H1 (cell line): ENCODE results near the gene FYB2. TPM values are rescaled to one million over a fixed set of nuclear protein-coding genes. Genes with fewer than 3 reads are reported as not detected.

Experiments used
- CTCF ChIA-PET: fragments of 300-600 bp; sonication (Branson Sonifier 250); formaldehyde crosslinking; loops from one replicate; lab custom pipeline; 2021; ENCODE audit not compliant: partially characterized antibody; lab: Charles Lee
- POLR2A ChIA-PET: fragments of 300-600 bp; sonication (Branson Sonifier 250); formaldehyde crosslinking; loops from one replicate; lab custom pipeline; 2021; ENCODE audit warnings: inconsistent platforms; ENCODE audit not compliant: partially characterized antibody; lab: Charles Lee
- DNase-seq, 2 experiments: peaks; one replicate each; pipeline versions ENCODE4 v3.0.0 to v3.0.0-alpha.2; 2010 to 2022; ENCODE audit warnings: low spot score in 2 of 2, low read depth in 1 of 2, mixed read lengths in 1 of 2
- FAIRE-seq: peaks from 2 replicates; lab custom pipeline; 2011; peaks lifted over from hg19 to GRCh38; lab: Jason Lieb, UNC
- H2AFZ ChIP-seq: 2 replicates; pipeline ENCODE4 v1.8.1; 2012; ENCODE audit warnings: low read length, inconsistent platforms
- H2AK5ac ChIP-seq: 2 replicates; pipeline ENCODE4 v1.6.1; 2013; ENCODE audit warnings: low read depth, low read length
- H2BK120ac ChIP-seq: replicated peaks from 2 replicates; pipeline ENCODE3; 2013; ENCODE audit warnings: low read depth, low read length, inconsistent platforms
- H2BK12ac ChIP-seq: 2 replicates; pipeline ENCODE4 v1.6.1; 2013; ENCODE audit warnings: low read depth, low read length
- H2BK15ac ChIP-seq: 2 replicates; pipeline ENCODE4 v1.6.1; 2013; ENCODE audit warnings: low read length
- H2BK20ac ChIP-seq: 2 replicates; pipeline ENCODE4 v1.6.1; 2013; ENCODE audit warnings: low read length
- H2BK5ac ChIP-seq: 2 replicates; pipeline ENCODE4 v1.6.1; 2013; ENCODE audit warnings: low read depth, low read length
- H3K14ac ChIP-seq: 2 replicates; pipeline ENCODE4 v1.6.1; 2013; ENCODE audit warnings: inconsistent platforms; ENCODE audit not compliant: insufficient read length
- H3K18ac ChIP-seq: 2 replicates; pipeline ENCODE4 v1.6.1; 2013; ENCODE audit warnings: low read length; ENCODE audit errors: extremely low read depth
- H3K23ac ChIP-seq: 2 replicates; pipeline ENCODE4 v1.6.1; 2013; ENCODE audit warnings: inconsistent platforms; ENCODE audit not compliant: insufficient read length
- H3K23me2 ChIP-seq: 2 replicates; pipeline ENCODE4 v1.6.1; 2013; ENCODE audit warnings: low read depth, low read length
- H3K27ac ChIP-seq: 2 replicates; pipeline ENCODE4 v1.6.1; 2011; ENCODE audit warnings: low read depth, low read length, inconsistent platforms
- H3K27me3 ChIP-seq, 4 experiments: replicated peaks in 1 of 4; 1 replicate in 1 of 4; 2 replicates in 3 of 4; pipeline versions ENCODE4 v1.6.1 to v1.8.1; 2011 to 2013; ENCODE audit warnings: low read length in 3 of 4, mild to moderate bottlenecking in 3 of 4, inconsistent platforms in 2 of 4, mixed read lengths in 2 of 4, moderate library complexity in 1 of 4; ENCODE audit not compliant: control insufficient read depth in 3 of 4, insufficient read depth in 3 of 4; ENCODE audit errors: extremely low read depth in 1 of 4
- H3K36me3 ChIP-seq, 4 experiments: 2 replicates each; pipeline versions ENCODE4 v1.6.1 to v1.8.1; 2011 to 2013; ENCODE audit warnings: mild to moderate bottlenecking in 4 of 4, low read length in 3 of 4, moderate library complexity in 2 of 4, control low read depth in 1 of 4, inconsistent platforms in 1 of 4; ENCODE audit not compliant: insufficient read depth in 4 of 4, control insufficient read depth in 2 of 4
- H3K4ac ChIP-seq: replicated peaks from 2 replicates; pipeline ENCODE3; 2013; ENCODE audit warnings: low read length, low read depth, mixed read lengths, inconsistent platforms; ENCODE audit not compliant: insufficient read length
- H3K4me1 ChIP-seq, 4 experiments: replicated peaks in 1 of 4; 1 replicate in 1 of 4; 2 replicates in 3 of 4; pipeline versions ENCODE4 v1.6.1 to v1.8.1; 2011 to 2013; ENCODE audit warnings: low read length in 3 of 4, inconsistent platforms in 2 of 4, mixed read lengths in 1 of 4; ENCODE audit not compliant: insufficient read depth in 4 of 4, control insufficient read depth in 3 of 4
- H3K4me2 ChIP-seq, 2 experiments: 2 replicates each; pipeline versions ENCODE4 v1.6.1 to v1.8.1; 2011 to 2013; ENCODE audit warnings: low read depth in 2 of 2, low read length in 2 of 2, control low read depth in 1 of 2, inconsistent platforms in 1 of 2, mild to moderate bottlenecking in 1 of 2; ENCODE audit not compliant: insufficient read depth in 1 of 2
- H3K4me3 ChIP-seq, 4 experiments: fragments of 200-600, 300-600 bp in 1 of 4; sonication (generic), shearing (Covaris generic), sonication (Bioruptor Twin) in 1 of 4; 2 replicates each; pipeline versions ENCODE4 v1.5.1 to v1.8.1; 2011 to 2016; ENCODE audit warnings: low read length in 4 of 4, low read depth in 3 of 4, control low read depth in 2 of 4, inconsistent platforms in 2 of 4, mild to moderate bottlenecking in 2 of 4, mixed read lengths in 1 of 4, moderate library complexity in 1 of 4; ENCODE audit not compliant: insufficient read depth in 2 of 4; ENCODE audit errors: extremely low read depth in 1 of 4
- H3K56ac ChIP-seq: replicated peaks from 2 replicates; pipeline ENCODE3; 2013; ENCODE audit warnings: low read depth, mild to moderate bottlenecking, mixed read lengths, low read length, inconsistent platforms; ENCODE audit not compliant: insufficient read length
- H3K79me1 ChIP-seq: 2 replicates; pipeline ENCODE4 v1.6.1; 2013; ENCODE audit warnings: low read depth, low read length, control low read depth
- H3K79me2 ChIP-seq, 2 experiments: 2 replicates each; pipeline versions ENCODE4 v1.6.1 to v1.8.1; 2012 to 2013; ENCODE audit warnings: low read length in 2 of 2, mild to moderate bottlenecking in 2 of 2, inconsistent platforms in 1 of 2; ENCODE audit not compliant: insufficient read depth in 2 of 2, control insufficient read depth in 1 of 2
- H3K9ac ChIP-seq, 4 experiments: replicated peaks in 1 of 4; 1 replicate in 1 of 4; 2 replicates in 3 of 4; pipeline versions ENCODE4 v1.6.1 to v1.8.1; 2011 to 2013; ENCODE audit warnings: low read depth in 3 of 4, low read length in 3 of 4, control low read depth in 2 of 4, mild to moderate bottlenecking in 2 of 4, moderate library complexity in 2 of 4, inconsistent platforms in 1 of 4; ENCODE audit errors: extremely low read depth in 1 of 4
- H3K9me3 ChIP-seq, 2 experiments: 2 replicates each; pipeline versions ENCODE4 v1.6.1 to v1.8.1; 2012 to 2013; ENCODE audit warnings: mild to moderate bottlenecking in 2 of 2, moderate library complexity in 2 of 2, control low read depth in 1 of 2, inconsistent platforms in 1 of 2, low read depth in 1 of 2, low read length in 1 of 2, mixed read lengths in 1 of 2; ENCODE audit not compliant: insufficient read depth in 2 of 2
- H4K20me1 ChIP-seq, 2 experiments: replicated peaks in 1 of 2; 2 replicates each; pipeline versions ENCODE3 to v1.8.1; 2011 to 2013; ENCODE audit warnings: inconsistent platforms in 2 of 2, low read length in 2 of 2, mild to moderate bottlenecking in 1 of 2; ENCODE audit not compliant: insufficient read depth in 2 of 2, control insufficient read depth in 1 of 2
- H4K5ac ChIP-seq: 2 replicates; pipeline ENCODE4 v1.6.1; 2013; ENCODE audit warnings: low read length, low read depth, mixed read lengths, inconsistent platforms; ENCODE audit not compliant: insufficient read length
- H4K8ac ChIP-seq: 2 replicates; pipeline ENCODE4 v1.8.0; 2013; ENCODE audit warnings: mild to moderate bottlenecking, moderate library complexity, low read length, inconsistent platforms; ENCODE audit not compliant: insufficient read depth; ENCODE audit errors: extremely low read depth
- H4K91ac ChIP-seq: replicated peaks from 2 replicates; pipeline ENCODE3; 2013; ENCODE audit warnings: low read length, mixed read lengths, inconsistent platforms; ENCODE audit not compliant: insufficient read length
- CBX8 ChIP-seq: fragments of 300-800, 300-1000 bp; sonication (generic); IDR thresholded peaks from 2 replicates; pipeline ENCODE4 v1.7.1; 2016; ENCODE audit warnings: low read depth, low read length, borderline replicate concordance
- CHD1 ChIP-seq: IDR thresholded peaks from 2 replicates; pipeline ENCODE4 v1.6.1; 2012; ENCODE audit warnings: low read depth, low read length, improper control_type of control experiment
- CREB1 ChIP-seq: IDR thresholded peaks from 2 replicates; pipeline ENCODE4 v1.6.1; 2012; ENCODE audit warnings: inconsistent platforms
- EGR1 ChIP-seq: IDR thresholded peaks from 2 replicates; pipeline ENCODE4 v1.6.1; 2011; ENCODE audit warnings: low read depth, low read length, borderline replicate concordance
- EZH2 ChIP-seq: fragments of 200-600 bp; sonication (generic); IDR thresholded peaks from 2 replicates; pipeline ENCODE4 v1.7.1; 2012; ENCODE audit warnings: low read depth, mild to moderate bottlenecking, moderate library complexity, low read length, inconsistent platforms; ENCODE audit not compliant: severe bottlenecking
- JUND ChIP-seq: IDR thresholded peaks from 2 replicates; pipeline ENCODE4 v1.6.1; 2011; ENCODE audit warnings: mild to moderate bottlenecking, improper control_type of control experiment, low read length
- KDM1A ChIP-seq: fragments of 200-600, 300-600 bp; sonication (generic); IDR thresholded peaks from 2 replicates; pipeline ENCODE4 v1.7.1; 2016; ENCODE audit warnings: mild to moderate bottlenecking, low read length, borderline replicate concordance
- KDM5A ChIP-seq: fragments of 200-600 bp; IDR thresholded peaks from 2 replicates; pipeline ENCODE4 v1.7.1; 2012; ENCODE audit warnings: mild to moderate bottlenecking, low read length, inconsistent platforms, mixed read lengths
- RBBP5 ChIP-seq: IDR thresholded peaks from 2 replicates; pipeline ENCODE4 v1.7.1; 2012; ENCODE audit warnings: low read depth, mild to moderate bottlenecking, inconsistent platforms, low read length, moderate library complexity, borderline replicate concordance
- RFX5 ChIP-seq: IDR thresholded peaks from 2 replicates; pipeline ENCODE4 v1.6.1; 2011; ENCODE audit warnings: low read depth, low read length, improper control_type of control experiment, borderline replicate concordance
- RXRA ChIP-seq: IDR thresholded peaks from 2 replicates; pipeline ENCODE4 v1.6.1; 2011; ENCODE audit warnings: low read depth, mild to moderate bottlenecking, low read length, moderate library complexity; ENCODE audit not compliant: insufficient read depth
- SRF ChIP-seq: IDR thresholded peaks from 2 replicates; pipeline ENCODE4 v1.6.1; 2011; ENCODE audit warnings: mild to moderate bottlenecking, low read depth, low read length, moderate library complexity
- SUZ12 ChIP-seq: fragments of 200-600 bp; sonication (generic); IDR thresholded peaks from 2 replicates; pipeline ENCODE4 v1.6.1; 2012; ENCODE audit warnings: mild to moderate bottlenecking, inconsistent platforms, low read length, moderate library complexity, mixed read lengths
- TAF7 ChIP-seq: optimal IDR thresholded peaks from 2 replicates; pipeline ENCODE3; 2011; ENCODE audit warnings: low read depth, mild to moderate bottlenecking, inconsistent platforms, low read length, moderate library complexity, borderline replicate concordance
- ZNF274 ChIP-seq: IDR thresholded peaks from 2 replicates; pipeline ENCODE4 v1.7.0; 2012; ENCODE audit warnings: low read length, borderline replicate concordance; ENCODE audit errors: extremely low read depth
- WGBS, 2 experiments: shearing (Covaris generic) in 1 of 2; methylation state at CpG; one replicate each; pipeline versions ENCODE4 v1.1.6 to v1.1.7; 2013 to 2015; ENCODE audit warnings: low lambda C conversion rate in 2 of 2, mixed read lengths in 2 of 2, inconsistent platforms in 1 of 2, low coverage in 1 of 2, missing lambda C conversion rate in 1 of 2; ENCODE audit not compliant: insufficient replicate concordance in 2 of 2, insufficient coverage in 1 of 2, insufficient read length in 1 of 2; ENCODE audit errors: extremely low coverage in 1 of 2, missing lambda C conversion rate in 1 of 2; 5-methylcytosine and 5-hydroxymethylcytosine counted together
- polyA plus RNA-seq, 7 experiments: library from polyadenylated mRNA; depleted of rRNA in 3 of 7; stranded (reverse) in 5 of 7; unstranded in 2 of 7; fragments of >200 nt in 5 of 7; fragments of 200-250 nt in 2 of 7; gene quantifications; 1 replicate in 5 of 7; 2 replicates in 1 of 7; 4 replicates in 1 of 7; pipeline versions ENCODE4 v1.2.1 to v1.2.3, GENCODE V29; 2011 to 2013; ENCODE audit warnings: missing spikeins in 2 of 7, mixed read lengths in 2 of 7
- total RNA-seq: library from RNA; stranded (reverse); fragmentation: NEBNext Ultra II Directional; extraction: Animal tissue kit (Norgen Biotek cat#: 25700); gene quantifications from 2 replicates; pipeline ENCODE4 v1.2.1, GENCODE V29; 2021

Gene FYB2
- total and polyA plus RNA-seq, 2 of the 8 experiments (the other 6 are each of a cell fraction or from before 2014, with no cell fraction given): 0.11 to 0.17 TPM

DNA sequence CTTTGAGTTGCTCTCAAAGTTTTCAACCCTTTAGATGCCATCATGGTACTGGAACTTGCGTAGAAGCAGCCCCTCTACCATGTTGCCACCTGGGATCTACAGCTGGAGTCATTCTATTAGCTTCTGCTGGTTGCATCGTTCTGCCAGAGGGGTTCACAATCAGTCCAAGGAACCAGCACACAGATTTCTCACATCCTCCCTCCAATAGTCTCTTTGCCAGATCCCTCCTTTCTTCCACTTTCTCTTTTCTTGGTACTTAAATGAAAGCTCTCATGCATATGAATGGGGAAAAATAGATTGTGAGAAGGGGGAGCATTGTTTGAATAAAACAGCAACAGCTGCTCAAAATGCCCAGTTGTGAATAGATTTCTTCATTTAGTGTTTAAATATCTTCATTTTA is 31.2 kb upstream of the FYB2 start:
- Histone ChIP-seq H3K36me3 (no peaks in the 10 kb centered on the region), H3K79me2 (no peaks in the 10 kb centered on the region), H3K56ac (no peak overlapping the region), H3K4me1 (peaks cover 0 to 8% (median 5%) of the 10 kb centered on the region in 4 experiments; a peak in 3 of 7 replicates), H3K79me1 (no peaks in the 10 kb centered on the region), H3K23ac (no peak overlapping the region), H2BK20ac (no peak overlapping the region), H3K4me3 (no peak overlapping the region), H4K91ac (no peak overlapping the region), H3K14ac (no peak overlapping the region), H3K27ac (no peak overlapping the region), H2BK5ac (no peak overlapping the region; the same call in 1 of the 2 replicates), H2BK120ac (no peak overlapping the region), H3K4me2 (no peak overlapping the region), H3K4ac (no peak overlapping the region), H4K5ac (no peak overlapping the region), H3K23me2 (no peaks in the 10 kb centered on the region), H3K9me3 (no peaks in the 10 kb centered on the region), H3K27me3 (no peaks in the 10 kb centered on the region), H2AK5ac (no peak overlapping the region), H2BK12ac (no peak overlapping the region; the same call in 1 of the 2 replicates), H4K8ac (no peak overlapping the region), H4K20me1 (no peaks in the 10 kb centered on the region), H2BK15ac (no peak overlapping the region), H3K18ac (no peak overlapping the region), H3K9ac (no peak overlapping the region), H2AFZ (no peak overlapping the region)
- ChIA-PET POLR2A (no interaction called here), CTCF (interaction anchor here (0.8 kb wide), 1 partner anchor 160 kb away, joined by 4 read pairs; no protein-coding TSS in a partner anchor)
- DNase-seq: no peak
- 92% methylated on average over 2 of the region's 2 CpGs; no CpG with 5 or more reads in 1 of the 2 experiments for WGBS, 2 experiments
- no peak for FAIRE-seq
- TF ChIP-seq JUND (no peak), KDM5A (no peak), KDM1A (no peak), EGR1 (no peak), CREB1 (no peak), CBX8 (no peak), CHD1 (no peak), TAF7 (no peak), EZH2 (no peak), RXRA (no peak), SUZ12 (no peak), SRF (no peak), RBBP5 (no peak), ZNF274 (no peak), RFX5 (no peak)
